HUDEP-2 (cell line): ENCODE measurements around the gene EYA2.
"Not testable (repeated sequence)": the region's sequence is repeated elsewhere in the genome, so short reads cannot be mapped to it uniquely, and the experiment has no call there.

ENCODE experiments used
- DNase-seq, 76 experiments: peaks; one replicate each; lab custom pipeline; 2025; ENCODE audit not compliant: unreplicated experiment in 76 of 76; lab: John Stamatoyannopoulos, UW

EYA2 gene

GRCh38 chr20:47159166-47159565 lies 264.5 kb downstream of the EYA2 start:
- no peak for DNase-seq

DNA sequence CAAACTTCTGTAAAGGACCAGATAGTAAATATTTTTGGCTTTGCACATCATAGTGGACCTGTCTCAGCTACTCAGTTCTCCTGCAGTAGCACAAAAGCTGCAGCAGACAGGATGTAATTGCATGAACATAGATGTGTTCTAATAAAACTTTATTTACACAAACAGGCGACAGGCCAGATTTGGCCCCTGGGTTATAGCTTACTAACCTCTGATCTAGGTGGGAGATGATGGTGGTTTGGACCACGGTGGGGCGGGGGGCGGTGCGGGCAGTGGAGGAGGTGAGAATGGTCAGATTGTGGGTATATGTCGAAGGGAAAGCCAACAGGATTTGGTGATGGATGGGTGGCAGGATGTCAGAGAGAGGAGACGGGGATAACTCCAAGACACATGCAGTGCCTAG lies 265.6 kb downstream of the EYA2 start:
- DNase-seq, result no peak

DNA sequence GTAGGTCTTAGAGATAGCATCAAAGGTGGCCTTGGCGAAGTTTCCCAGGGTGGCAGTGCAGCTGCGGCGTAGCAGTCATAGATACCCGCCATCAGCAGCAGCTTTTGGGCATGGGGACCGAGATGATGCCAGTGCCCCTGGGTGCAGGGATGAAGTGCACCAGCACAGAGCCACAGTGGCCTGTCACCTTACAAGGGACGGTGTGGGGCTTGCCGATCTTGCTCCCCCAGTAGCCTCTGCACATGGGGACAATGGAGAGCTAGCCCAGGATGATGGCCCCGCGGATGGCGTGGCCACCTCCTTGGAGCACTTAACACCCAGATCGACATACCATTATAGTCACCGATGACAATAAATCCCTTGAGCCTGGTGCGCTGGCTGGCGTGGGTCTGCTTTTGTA lies 266.3 kb downstream of the EYA2 start:
- no peak for DNase-seq

DNA sequence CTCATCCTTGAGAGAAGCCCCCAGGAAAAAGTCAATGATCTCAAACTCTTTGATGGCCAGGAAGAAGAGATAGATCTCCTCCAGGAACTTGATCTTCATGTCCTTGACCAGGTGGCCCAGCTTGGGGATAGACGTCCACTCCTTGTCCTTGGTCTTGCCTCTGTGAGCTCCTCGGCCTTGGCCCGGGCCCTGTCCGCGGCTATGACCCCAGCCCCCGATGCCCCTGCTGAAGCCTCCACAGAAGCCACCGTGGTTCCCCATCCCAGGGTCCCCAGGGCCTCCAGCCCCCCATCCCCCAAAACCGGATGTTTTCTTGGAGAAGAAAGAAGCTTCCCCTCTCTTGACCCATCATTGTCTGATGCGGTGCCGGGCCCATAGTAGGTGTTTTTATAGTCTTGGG lies 266.8 kb downstream of the EYA2 start:
- DNase-seq, result no peak

- DNase-seq, result no peak
These were observed 269.5 kb downstream of the EYA2 start for GRCh38 chr20:47164140-47164539.

DNA sequence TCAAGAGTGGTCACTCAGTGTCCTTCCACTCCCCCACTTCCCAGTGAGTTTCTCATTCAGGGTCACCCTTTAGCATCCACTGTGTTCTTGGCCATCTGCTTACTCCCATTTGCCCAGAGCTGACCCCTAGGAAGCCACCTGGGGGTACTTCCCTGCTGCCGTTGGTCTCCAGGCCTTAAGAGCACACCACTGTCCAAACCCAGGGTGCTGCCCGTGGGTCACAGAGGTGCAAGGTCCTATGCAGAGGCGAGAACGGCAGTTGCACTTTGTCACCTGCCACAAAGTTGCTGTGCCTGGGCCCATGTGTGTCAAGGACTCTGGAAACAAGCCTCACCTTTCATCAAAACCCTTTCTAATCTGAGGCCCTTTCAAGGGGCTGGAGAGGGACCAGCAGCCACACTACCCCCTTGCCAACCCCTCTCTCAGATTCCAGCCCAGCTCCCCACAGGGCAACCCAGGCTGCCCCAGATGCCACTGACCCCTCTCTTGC lies 270.8 kb downstream of the EYA2 start:
- DNase-seq, result no peak

GRCh38 chr20:47167846-47168245 lies 273.2 kb downstream of the EYA2 start:
- DNase-seq, result no peak

- DNase-seq, result no peak
These were observed 277.9 kb downstream of the EYA2 start for GRCh38 chr20:47172579-47172978.

GRCh38 chr20:47173596-47174216 lies 279.1 kb downstream of the EYA2 start:
- no peak for DNase-seq

- no peak for DNase-seq
These were observed 280.0 kb downstream of the EYA2 start for GRCh38 chr20:47174456-47175243.

DNA sequence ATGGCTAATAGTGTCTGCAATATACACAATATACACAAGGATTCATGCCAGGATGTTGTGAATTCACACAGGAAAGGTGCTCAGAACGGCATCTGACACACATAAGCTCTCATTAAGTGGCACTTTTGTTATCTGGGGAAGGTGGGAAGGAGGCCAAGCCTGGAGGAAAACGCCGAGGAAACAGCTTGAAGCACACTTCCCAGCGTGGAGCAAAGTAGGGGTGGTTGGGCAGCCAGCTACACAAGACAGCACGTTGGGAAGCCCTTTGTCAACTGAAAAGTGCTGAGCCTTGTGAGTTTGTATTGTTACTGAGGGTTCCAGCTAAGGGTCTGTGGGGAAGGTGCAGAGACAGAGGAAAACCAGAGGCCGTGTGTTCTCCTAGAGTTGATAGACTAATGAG lies 280.9 kb downstream of the EYA2 start:
- no peak for DNase-seq

GRCh38 chr20:47176217-47176616 lies 281.6 kb downstream of the EYA2 start:
- not testable (repeated sequence) for DNase-seq

DNA sequence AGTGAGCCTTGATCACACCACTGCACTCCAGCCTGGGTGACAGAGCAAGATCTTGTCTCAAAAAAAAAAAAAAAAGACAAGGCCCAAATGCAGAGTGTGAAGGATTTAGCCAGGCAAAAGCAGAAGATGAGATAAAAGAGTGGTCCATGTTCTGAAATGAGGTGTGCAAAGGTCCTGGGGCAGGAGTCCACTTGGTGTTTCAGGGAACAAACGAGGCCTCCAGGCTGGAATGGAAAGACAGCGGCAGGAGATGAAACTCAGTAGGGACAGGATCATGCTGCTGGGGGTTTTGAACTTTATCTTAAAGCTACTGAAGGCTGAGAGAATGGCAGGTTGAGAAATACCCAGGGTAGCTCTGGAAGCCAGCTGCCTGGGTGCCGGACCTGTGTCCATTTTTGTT lies 283.6 kb downstream of the EYA2 start:
- no peak for DNase-seq

GRCh38 chr20:47178851-47179250 lies 284.2 kb downstream of the EYA2 start:
- DNase-seq, result no peak

- no peak for DNase-seq
These were observed 284.6 kb downstream of the EYA2 start for GRCh38 chr20:47179267-47179666.

DNA sequence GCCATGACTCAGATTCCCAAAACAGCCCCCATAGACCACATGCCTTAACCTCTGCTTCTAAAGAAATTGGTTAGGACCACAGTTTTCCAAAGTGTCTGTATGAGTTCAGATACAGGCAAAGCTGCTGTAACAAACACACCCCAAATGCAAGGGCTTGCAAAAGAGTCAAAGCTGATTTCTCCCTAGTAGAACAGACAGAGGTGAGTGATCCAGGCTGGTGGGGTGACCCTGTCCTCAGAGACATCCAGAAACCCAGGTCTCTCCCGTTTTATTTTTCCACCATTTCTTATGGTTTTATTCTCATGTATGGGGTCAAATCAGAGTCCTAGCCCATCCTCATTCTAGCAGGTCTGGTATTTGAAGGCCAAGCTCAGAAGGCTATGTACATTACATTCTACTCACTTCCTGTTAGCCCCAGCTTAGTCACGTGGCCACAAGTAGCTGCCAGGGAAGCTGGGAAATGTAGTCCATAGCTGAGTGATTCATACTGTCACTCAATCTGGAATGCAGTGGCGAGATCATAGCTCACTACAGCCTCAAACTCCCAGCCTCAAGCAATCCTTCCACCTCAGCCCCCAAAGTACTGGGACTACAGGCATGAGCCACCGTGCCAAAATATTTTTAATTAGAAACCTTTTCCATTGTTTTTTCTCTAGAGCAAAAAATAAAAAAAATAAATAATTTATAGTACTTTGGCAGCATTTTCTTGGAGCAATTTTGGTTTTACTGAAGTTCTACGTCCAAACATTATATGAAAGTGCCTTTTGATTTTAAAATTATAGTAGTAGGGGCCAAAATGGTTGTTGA lies 286.6 kb downstream of the EYA2 start:
- peak in 43 of 76 experiments; percentile 2 to 73 (median 33) for DNase-seq

GRCh38 chr20:47183367-47183766 lies 288.7 kb downstream of the EYA2 start:
- no peak for DNase-seq

- peak in 2 of 76 experiments; percentile 1 to 6 for DNase-seq
These were observed 293.0 kb downstream of the EYA2 start for GRCh38 chr20:47187450-47188195.

DNA sequence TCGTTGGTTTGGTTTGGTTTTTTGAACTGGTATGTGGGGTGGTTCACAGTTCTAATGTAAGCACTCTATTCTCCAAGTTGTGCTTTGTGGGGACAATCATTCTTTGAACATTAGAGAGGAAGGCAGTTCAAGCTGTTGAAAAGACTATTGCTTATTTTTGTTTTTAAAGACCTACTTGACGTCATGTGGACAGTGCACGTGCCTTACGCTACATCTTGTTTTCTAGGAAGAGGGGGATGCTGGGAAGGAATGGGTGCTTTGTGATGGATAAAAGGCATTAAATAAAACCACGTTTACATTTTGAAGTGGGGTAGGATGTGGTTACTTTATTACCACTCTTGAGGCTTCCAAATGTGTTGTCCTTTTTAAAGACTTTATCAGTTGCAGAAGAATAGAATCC lies 293.9 kb downstream of the EYA2 start:
- DNase-seq, result no peak

DNA sequence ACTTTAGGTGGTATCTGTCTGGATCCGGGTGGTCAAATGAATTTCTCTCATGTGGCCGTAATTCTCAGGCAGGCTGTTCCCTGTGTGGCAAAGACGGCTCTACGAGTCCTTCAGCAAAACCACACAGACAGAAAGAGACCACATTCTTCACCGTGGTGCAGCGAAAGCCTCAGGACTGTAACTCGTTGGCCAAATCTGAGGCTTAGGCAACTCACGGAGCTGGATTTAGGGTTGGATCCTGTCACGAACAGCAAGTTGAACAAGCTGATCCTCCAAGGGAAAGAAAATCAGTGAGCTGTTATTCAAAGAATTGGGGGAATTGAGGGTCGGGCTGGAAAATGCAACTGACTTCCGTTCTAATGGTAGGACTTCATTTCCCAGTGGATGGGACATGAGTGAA lies 294.4 kb downstream of the EYA2 start:
- no peak for DNase-seq
